SK-N-SH (cell line): ENCODE data around the gene PLCL2. TPM values are rescaled to one million over a fixed set of nuclear protein-coding genes. Genes with fewer than 3 reads are reported as not detected.

ENCODE experiments used
- CTCF ChIA-PET: fragments of 300-600, 350-600 bp; formaldehyde crosslinking; extraction: SDS; loops from one replicate; lab custom pipeline; 2021; lab: Yijun Ruan, JAX
- POLR2A ChIA-PET: fragments of 350-600 bp; sonication (Branson Sonifier 250); formaldehyde crosslinking; extraction: SDS; loops from one replicate; lab custom pipeline; 2020; ENCODE audit warnings: antibody characterized with exemption, inconsistent platforms; lab: Yijun Ruan, JAX
- DNase-seq: peaks from one replicate; pipeline ENCODE4 v3.0.0; 2012
- H2AFZ ChIP-seq: fragments of 200-600 bp; sonication (generic); 2 replicates; pipeline ENCODE4 v1.8.1; 2016; ENCODE audit warnings: antibody characterized with exemption, mild to moderate bottlenecking, low read depth
- H3F3A ChIP-seq: fragments of 200-600 bp; sonication (generic); replicated peaks from 2 replicates; pipeline ENCODE3; 2016; ENCODE audit warnings: antibody characterized with exemption, mild to moderate bottlenecking; ENCODE audit not compliant: insufficient read depth
- H3K27ac ChIP-seq, 2 experiments: fragments of 200-500 bp in 1 of 2; fragments of 200-600 bp in 1 of 2; sonication (Bioruptor generic) in 1 of 2; sonication (generic), shearing (Covaris generic) in 1 of 2; 2 replicates each; pipeline versions ENCODE4 v1.5.1 to v1.6.1; 2014 to 2016; ENCODE audit warnings: low read depth in 2 of 2, inconsistent platforms in 1 of 2, low read length in 1 of 2, mild to moderate bottlenecking in 1 of 2, mixed read lengths in 1 of 2
- H3K27me3 ChIP-seq: fragments of 200-600 bp; sonication (generic), shearing (Covaris generic); 2 replicates; pipeline ENCODE4 v1.6.1; 2016; ENCODE audit warnings: mixed run types; ENCODE audit not compliant: insufficient read depth
- H3K36me3 ChIP-seq, 2 experiments: fragments of 200-500 bp in 1 of 2; fragments of 200-600 bp in 1 of 2; sonication (Bioruptor generic) in 1 of 2; sonication (generic) in 1 of 2; replicated peaks in 1 of 2; 2 replicates each; pipeline versions ENCODE3 to v1.5.1; 2014 to 2016; ENCODE audit warnings: low read length in 1 of 2, mild to moderate bottlenecking in 1 of 2; ENCODE audit not compliant: insufficient read depth in 2 of 2, control insufficient read depth in 1 of 2
- H3K4me1 ChIP-seq, 2 experiments: fragments of 200-500 bp in 1 of 2; fragments of 200-600 bp in 1 of 2; sonication (Bioruptor generic) in 1 of 2; sonication (generic), shearing (Covaris generic) in 1 of 2; 2 replicates each; pipeline versions ENCODE4 v1.5.1 to v1.6.1; 2014 to 2016; ENCODE audit warnings: low read depth in 1 of 2, low read length in 1 of 2, mixed run types in 1 of 2; ENCODE audit not compliant: insufficient read depth in 2 of 2, control insufficient read depth in 1 of 2
- H3K4me2 ChIP-seq: fragments of 200-600 bp; sonication (generic), shearing (Covaris generic); 2 replicates; pipeline ENCODE4 v1.6.1; 2017; ENCODE audit warnings: mixed run types
- H3K4me3 ChIP-seq, 2 experiments: fragments of 200-500 bp in 1 of 2; fragments of 200-600 bp in 1 of 2; sonication (Bioruptor generic) in 1 of 2; sonication (generic), shearing (Covaris generic) in 1 of 2; 2 replicates each; pipeline versions ENCODE4 v1.5.1 to v1.8.1; 2014 to 2016; ENCODE audit warnings: low read depth in 2 of 2, inconsistent platforms in 1 of 2, low read length in 1 of 2, mild to moderate bottlenecking in 1 of 2, mixed read lengths in 1 of 2, moderate library complexity in 1 of 2
- H3K79me2 ChIP-seq: fragments of 200-600 bp; sonication (generic); 2 replicates; pipeline ENCODE4 v1.8.1; 2017; ENCODE audit warnings: mild to moderate bottlenecking; ENCODE audit not compliant: insufficient read depth
- H3K9ac ChIP-seq: fragments of 200-600 bp; sonication (generic); 2 replicates; pipeline ENCODE4 v1.6.1; 2017; ENCODE audit warnings: mixed run types
- H3K9me2 ChIP-seq: fragments of 200-600 bp; sonication (generic); 2 replicates; pipeline ENCODE4 v1.6.1; 2017; ENCODE audit warnings: mixed run types
- H3K9me3 ChIP-seq: fragments of 200-600 bp; sonication (generic); 2 replicates; pipeline ENCODE4 v1.6.1; 2017; ENCODE audit warnings: mixed run types, mild to moderate bottlenecking, moderate library complexity
- H4K20me1 ChIP-seq: fragments of 200-600 bp; sonication (generic); 2 replicates; pipeline ENCODE4 v1.6.1; 2017; ENCODE audit warnings: mild to moderate bottlenecking, mixed run types; ENCODE audit not compliant: insufficient read depth
- EP300 ChIP-seq, 2 experiments: IDR thresholded peaks; 2 replicates each; pipeline versions ENCODE4 v1.4.0 to v1.6.1; 2012; ENCODE audit warnings: borderline replicate concordance in 1 of 2, low read depth in 1 of 2, low read length in 1 of 2
- EZH2phosphoT487 ChIP-seq: fragments of 200-600 bp; sonication (generic); IDR thresholded peaks from 2 replicates; pipeline ENCODE4 v1.6.1; 2017; ENCODE audit warnings: low read depth, mixed run types, mild to moderate bottlenecking, antibody characterized with exemption, moderate library complexity, borderline replicate concordance
- FOXJ3 ChIP-seq: sonication (generic); formaldehyde crosslinking; IDR thresholded peaks from 2 replicates; pipeline ENCODE4 v1.5.1; 2020; ENCODE audit warnings: mild to moderate bottlenecking, missing genetic modification reagents
- GATA2 ChIP-seq: sonication (generic); formaldehyde crosslinking; IDR thresholded peaks from 2 replicates; pipeline ENCODE4 v1.5.0; 2020; ENCODE audit warnings: mild to moderate bottlenecking, missing genetic modification reagents
- JUND ChIP-seq: IDR thresholded peaks from 2 replicates; pipeline ENCODE4 v1.4.0; 2012
- MAX ChIP-seq: IDR thresholded peaks from 2 replicates; pipeline ENCODE4 v1.4.0; 2012; ENCODE audit warnings: low read depth
- PBX3 ChIP-seq: IDR thresholded peaks from 2 replicates; pipeline ENCODE4; 2012
- TAF1 ChIP-seq: IDR thresholded peaks from 2 replicates; pipeline ENCODE4 v1.6.1; 2012; ENCODE audit warnings: low read depth, mild to moderate bottlenecking, low read length, moderate library complexity, borderline replicate concordance
- TCF12 ChIP-seq: IDR thresholded peaks from 2 replicates; pipeline ENCODE4 v1.4.0; 2012
- TEAD4 ChIP-seq: IDR thresholded peaks from 2 replicates; pipeline ENCODE4 v1.4.0; 2012; ENCODE audit warnings: mild to moderate bottlenecking, borderline replicate concordance; ENCODE audit not compliant: insufficient read depth
- USF1 ChIP-seq: IDR thresholded peaks from 2 replicates; pipeline ENCODE4 v1.4.0; 2012; ENCODE audit warnings: low read depth, borderline replicate concordance
- YY1 ChIP-seq: IDR thresholded peaks from 2 replicates; pipeline ENCODE4 v1.4.0; 2012; ENCODE audit warnings: low read depth, mild to moderate bottlenecking
- WGBS: methylation state at CpG from one replicate; pipeline ENCODE4 v1.1.6; 2017; ENCODE audit warnings: low lambda C conversion rate; 5-methylcytosine and 5-hydroxymethylcytosine counted together
- polyA plus RNA-seq, 3 experiments: library from polyadenylated mRNA; depleted of rRNA; stranded (reverse); fragments of >200 nt; gene quantifications; 2 replicates each; pipeline ENCODE4 v1.2.3, GENCODE V29; 2012

PLCL2 gene
- polyA plus RNA-seq, 1 of the 3 experiments (the other 2 are of a cell fraction): 0.85 TPM

GRCh38 chr3:16849795-16850194 is 35.0 kb upstream of the PLCL2 start:
- Histone ChIP-seq H3K27ac (no peak overlapping the region), H3K4me2 (no peak overlapping the region)

DNA sequence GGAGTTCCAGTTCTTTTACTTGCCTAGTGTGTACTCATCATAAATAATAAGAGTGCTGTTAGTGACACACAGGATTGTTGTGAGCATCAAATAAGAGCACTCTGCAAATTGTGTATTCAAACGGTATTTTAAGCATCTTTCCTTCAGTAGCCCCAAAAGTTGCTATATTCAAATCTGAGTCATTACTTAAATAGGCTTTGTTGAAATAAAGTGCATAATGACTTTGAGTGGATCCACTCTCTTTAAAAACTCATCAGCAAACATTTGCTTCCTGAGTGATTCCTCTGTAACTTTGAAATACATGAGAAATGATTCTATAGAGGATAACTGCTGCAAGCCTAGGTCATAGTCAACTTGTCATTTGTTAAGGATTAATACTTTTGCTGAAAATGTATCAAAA is 29.3 kb upstream of the PLCL2 start:
- H3K36me3 ChIP-seq: no peaks in the 10 kb centered on the region
- H2AFZ ChIP-seq: no peak overlapping the region
- WGBS: 50% methylated on average over 1 of the region's 1 CpG
- no peaks in the 10 kb centered on the region for H3K9me2 ChIP-seq
- no peak for TF ChIP-seq YY1
- no peak for TF ChIP-seq FOXJ3 (CRISPR knock-in tag)
- no peak for TF ChIP-seq TAF1
- TF ChIP-seq USF1: no peak
- no peak for TF ChIP-seq EZH2phosphoT487
- no peak for TF ChIP-seq PBX3
- no peak for TF ChIP-seq EP300 (IDR thresholded peaks at IDR 0.05; ENCODE audit: borderline replicate concordance in 1 of 2, low read depth in 1 of 2, low read length in 1 of 2)
- TF ChIP-seq MAX: no peak
- no peak for TF ChIP-seq GATA2
- no peaks in the 10 kb centered on the region for H3K27me3 ChIP-seq
- H3K9ac ChIP-seq: no peak overlapping the region
- H3K9me3 ChIP-seq: no peaks in the 10 kb centered on the region
- H3K79me2 ChIP-seq: no peaks in the 10 kb centered on the region
- DNase-seq: no peak
- H3F3A ChIP-seq: no peaks in the 10 kb centered on the region
- POLR2A ChIA-PET: no interaction called here
- no peaks in the 10 kb centered on the region for H4K20me1 ChIP-seq
- CTCF ChIA-PET: no interaction called here
- no peak overlapping the region for H3K27ac ChIP-seq
- no peak overlapping the region for H3K4me3 ChIP-seq
- H3K4me2 ChIP-seq: no peak overlapping the region
- no peaks in the 10 kb centered on the region for H3K4me1 ChIP-seq

More at GRCh38 chr3:16849795-16850194, 35.0 kb upstream of the PLCL2 start:
- 25% methylated on average over 3 of the region's 3 CpGs for WGBS
- ChIA-PET CTCF (no interaction called here), POLR2A (no interaction called here)
- H3K9ac ChIP-seq: no peak overlapping the region
- no peaks in the 10 kb centered on the region for H3K27me3 ChIP-seq
- no peak overlapping the region for H2AFZ ChIP-seq
- no peaks in the 10 kb centered on the region for H3K9me3 ChIP-seq
- no peaks in the 10 kb centered on the region for H3K79me2 ChIP-seq
- no peaks in the 10 kb centered on the region for H3F3A ChIP-seq
- H3K4me1 ChIP-seq: no peaks in the 10 kb centered on the region
- no peaks in the 10 kb centered on the region for H3K36me3 ChIP-seq
- TF ChIP-seq TEAD4 (no peak), TCF12 (peak; percentile 30; the same call in 1 of the 2 replicates), JUND (0 out of 2 replicates have a peak, but pooled peaks have one; percentile 22)
- TF ChIP-seq, all 33 proteins: peak for 2
- DNase-seq: no peak
- Histone ChIP-seq H3K9me2 (no peaks in the 10 kb centered on the region), H3K4me3 (no peak overlapping the region), H4K20me1 (no peaks in the 10 kb centered on the region)
